ENCODE measurements around the gene SUSD4.

SUSD4 gene

GRCh38 chr1:223244366-223245103 lies 119.4 kb downstream of the SUSD4 start:
- no peaks in the 10 kb centered on the region for H3K9me3 ChIP-seq
- H3K4me3 ChIP-seq (ENCODE audit: low read depth, low read length): no peak overlapping the region
- TF ChIP-seq, protein P1, sequence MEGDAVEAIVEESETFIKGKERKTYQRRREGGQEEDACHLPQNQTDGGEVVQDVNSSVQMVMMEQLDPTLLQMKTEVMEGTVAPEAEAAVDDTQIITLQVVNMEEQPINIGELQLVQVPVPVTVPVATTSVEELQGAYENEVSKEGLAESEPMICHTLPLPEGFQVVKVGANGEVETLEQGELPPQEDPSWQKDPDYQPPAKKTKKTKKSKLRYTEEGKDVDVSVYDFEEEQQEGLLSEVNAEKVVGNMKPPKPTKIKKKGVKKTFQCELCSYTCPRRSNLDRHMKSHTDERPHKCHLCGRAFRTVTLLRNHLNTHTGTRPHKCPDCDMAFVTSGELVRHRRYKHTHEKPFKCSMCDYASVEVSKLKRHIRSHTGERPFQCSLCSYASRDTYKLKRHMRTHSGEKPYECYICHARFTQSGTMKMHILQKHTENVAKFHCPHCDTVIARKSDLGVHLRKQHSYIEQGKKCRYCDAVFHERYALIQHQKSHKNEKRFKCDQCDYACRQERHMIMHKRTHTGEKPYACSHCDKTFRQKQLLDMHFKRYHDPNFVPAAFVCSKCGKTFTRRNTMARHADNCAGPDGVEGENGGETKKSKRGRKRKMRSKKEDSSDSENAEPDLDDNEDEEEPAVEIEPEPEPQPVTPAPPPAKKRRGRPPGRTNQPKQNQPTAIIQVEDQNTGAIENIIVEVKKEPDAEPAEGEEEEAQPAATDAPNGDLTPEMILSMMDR (IDR thresholded peaks at IDR 0.05; ENCODE audit: low read depth, low read length): peak; percentile 13; the same call in 1 of the 2 replicates
- no peak for DNase-seq
- H3K27me3 ChIP-seq: peaks cover 3% of the 10 kb centered on the region
- no peaks in the 10 kb centered on the region for H3K36me3 ChIP-seq
- no peaks in the 10 kb centered on the region for H3K4me1 ChIP-seq

- H3K27me3 ChIP-seq: peaks cover 3% of the 10 kb centered on the region
- H3K9me3 ChIP-seq: no peaks in the 10 kb centered on the region
- H3K4me1 ChIP-seq: no peaks in the 10 kb centered on the region
- no peak for DNase-seq
- no peak overlapping the region for H3K4me3 ChIP-seq (ENCODE audit: low read depth, low read length)
- H3K36me3 ChIP-seq: no peaks in the 10 kb centered on the region
- TF ChIP-seq, protein P1 (IDR thresholded peaks at IDR 0.05; ENCODE audit: low read depth, low read length): no peak
Observed at GRCh38 chr1:223243441-223244050, 120.4 kb downstream of the SUSD4 start.

GRCh38 chr1:223242971-223243370 lies 121.0 kb downstream of the SUSD4 start:
- Histone ChIP-seq H3K4me1 (no peaks in the 10 kb centered on the region), H3K36me3 (no peaks in the 10 kb centered on the region), H3K9me3 (no peaks in the 10 kb centered on the region), H3K27me3 (peaks cover 3% of the 10 kb centered on the region), H3K4me3 (ENCODE audit: low read depth, low read length) (no peak overlapping the region)
- DNase-seq: no peak
- TF ChIP-seq, protein P1 (IDR thresholded peaks at IDR 0.05; ENCODE audit: low read depth, low read length): no peak

- TF ChIP-seq, protein P1 (IDR thresholded peaks at IDR 0.05; ENCODE audit: low read depth, low read length): no peak
- Histone ChIP-seq H3K4me1 (no peaks in the 10 kb centered on the region), H3K9me3 (no peaks in the 10 kb centered on the region), H3K27me3 (peaks cover 3% of the 10 kb centered on the region), H3K4me3 (ENCODE audit: low read depth, low read length) (no peak overlapping the region), H3K36me3 (no peaks in the 10 kb centered on the region)
- DNase-seq: no peak
Observed at GRCh38 chr1:223242382-223242955, 121.5 kb downstream of the SUSD4 start.

DNA sequence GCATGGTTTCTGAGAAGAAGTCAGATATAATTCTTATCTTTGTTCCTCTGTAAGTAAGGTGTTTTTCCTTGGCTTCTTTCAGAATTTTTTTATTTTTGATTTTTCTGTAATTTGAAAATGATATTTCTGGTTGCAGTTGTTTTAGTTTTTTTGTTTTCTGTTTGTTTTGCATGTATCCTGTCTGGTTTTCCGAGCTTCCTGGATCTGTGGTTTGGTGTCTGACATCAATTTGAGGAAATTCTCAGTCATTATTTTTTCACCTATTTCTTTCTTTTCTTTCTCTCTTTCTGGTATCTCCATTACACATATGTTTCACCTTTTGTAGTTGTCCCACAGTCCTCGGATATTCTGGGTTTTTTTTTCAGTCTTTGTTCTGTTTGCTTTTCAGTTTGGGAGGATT lies 123.9 kb downstream of the SUSD4 start:
- TF ChIP-seq, protein P1 (IDR thresholded peaks at IDR 0.05; ENCODE audit: low read depth, low read length): no peak
- no peak for DNase-seq

DNA sequence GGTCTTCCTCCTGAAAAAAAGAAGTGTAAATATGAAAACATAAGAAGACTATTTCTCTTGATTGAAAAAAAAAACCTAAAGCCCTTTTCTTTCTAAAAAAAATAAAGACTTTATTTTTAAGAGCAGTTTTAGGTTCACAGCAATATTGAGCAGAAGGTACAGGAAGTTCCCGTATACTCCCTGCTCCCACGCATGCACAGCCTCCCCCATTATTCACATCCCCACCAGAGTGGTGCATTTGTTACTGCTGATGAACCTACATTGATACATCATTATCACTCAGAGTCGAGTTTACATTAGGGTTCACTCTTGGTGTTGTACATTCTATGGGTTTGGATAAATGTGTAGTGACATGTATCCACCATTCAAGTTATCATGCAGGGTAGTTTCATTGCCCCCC lies 128.9 kb downstream of the SUSD4 start:
- H3K4me3 ChIP-seq (ENCODE audit: low read depth, low read length): no peak overlapping the region

More for the DNA sequence above, 123.9 kb downstream of the SUSD4 start:
- no peaks in the 10 kb centered on the region for H3K9me3 ChIP-seq
- no peaks in the 10 kb centered on the region for H3K4me1 ChIP-seq
- H3K4me3 ChIP-seq (ENCODE audit: low read depth, low read length): no peak overlapping the region
- no peaks in the 10 kb centered on the region; the same call in 1 of the 2 replicates for H3K27me3 ChIP-seq
- no peaks in the 10 kb centered on the region for H3K36me3 ChIP-seq

More for the DNA sequence above, 128.9 kb downstream of the SUSD4 start:
- no peak for DNase-seq
- no peaks in the 10 kb centered on the region for H3K9me3 ChIP-seq
- H3K4me1 ChIP-seq: no peaks in the 10 kb centered on the region
- H3K36me3 ChIP-seq: no peaks in the 10 kb centered on the region
- TF ChIP-seq, protein P1 (IDR thresholded peaks at IDR 0.05; ENCODE audit: low read depth, low read length): no peak
- no peaks in the 10 kb centered on the region for H3K27me3 ChIP-seq
